K562 (cell line): ENCODE measurements around the gene MAGOHB. TPM values are rescaled to one million over a fixed set of nuclear protein-coding genes. Genes with fewer than 3 reads are reported as not detected.

Experiments used
- ATAC-seq: fragments of 200-7000 bp; cut with Tn5 transposase; 3 replicates; pipeline ENCODE4 v1.9.1; 2020; ENCODE audit warnings: moderate library complexity
- BruUV-seq: library from RNA; stranded (reverse); fragments of 400-500 nt; replicated peaks from 2 replicates; lab custom pipeline; 2021; lab: Mats Ljungman, UMichigan
- CTCF ChIA-PET: fragments of 300-600 bp; formaldehyde crosslinking; extraction: SDS; loops from one replicate; lab custom pipeline; 2021; ENCODE audit warnings: low intra/inter-chr PET ratio; lab: Yijun Ruan, JAX
- POLR2A ChIA-PET: fragments of 300-600, 350-650 bp; sonication (Branson Sonifier 250); formaldehyde crosslinking; extraction: SDS; loops from one replicate; lab custom pipeline; 2021; ENCODE audit warnings: antibody characterized with exemption, inconsistent platforms; lab: Yijun Ruan, JAX
- DNase-seq, 4 experiments: peaks; one replicate each; pipeline versions ENCODE4 v3.0.0 to v3.0.0-alpha.2; 2011 to 2018; ENCODE audit warnings: low spot score in 3 of 4, mixed read lengths in 3 of 4; ENCODE audit errors: extremely low read depth in 1 of 4
- FAIRE-seq: peaks from 2 replicates; lab custom pipeline; 2011; peaks lifted over from hg19 to GRCh38; lab: Jason Lieb, UNC
- H2AFZ ChIP-seq: 2 replicates; pipeline ENCODE4 v1.6.0; 2011; ENCODE audit warnings: low read depth, low read length, control low read depth, inconsistent platforms
- H3K27ac ChIP-seq: fragments of 200-600 bp; 3 replicates; pipeline ENCODE4 v1.8.0; 2011; ENCODE audit warnings: low read depth, mild to moderate bottlenecking, control low read depth, inconsistent platforms, low read length, moderate library complexity, mixed read lengths; ENCODE audit errors: extremely low read depth
- H3K27me3 ChIP-seq, 2 experiments: fragments of 300-600 bp in 1 of 2; 2 replicates in 1 of 2; 3 replicates in 1 of 2; pipeline versions ENCODE4 v1.6.0 to v1.8.0; 2011; ENCODE audit warnings: inconsistent platforms in 2 of 2, low read length in 2 of 2, mild to moderate bottlenecking in 1 of 2, mixed read lengths in 1 of 2, moderate library complexity in 1 of 2; ENCODE audit not compliant: control insufficient read depth in 2 of 2, insufficient read depth in 2 of 2
- H3K36me3 ChIP-seq: fragments of 300-600 bp; 3 replicates; pipeline ENCODE4 v1.8.0; 2011; ENCODE audit warnings: mild to moderate bottlenecking, low read length, inconsistent platforms; ENCODE audit not compliant: control insufficient read depth, insufficient read depth
- H3K4me1 ChIP-seq, 2 experiments: fragments of 200-600 bp in 1 of 2; replicated peaks in 1 of 2; 2 replicates in 1 of 2; 3 replicates in 1 of 2; pipeline versions ENCODE4 v1.5.1 to v1.8.0; 2011; ENCODE audit warnings: inconsistent platforms in 2 of 2, low read length in 2 of 2, mild to moderate bottlenecking in 1 of 2, mixed read lengths in 1 of 2, moderate library complexity in 1 of 2; ENCODE audit not compliant: control insufficient read depth in 2 of 2, insufficient read depth in 2 of 2
- H3K4me2 ChIP-seq: 2 replicates; pipeline ENCODE4 v1.6.1; 2011; ENCODE audit warnings: low read length, control low read depth, inconsistent platforms, mixed read lengths; ENCODE audit not compliant: insufficient read depth
- H3K4me3 ChIP-seq: fragments of 200-600 bp; sonication (generic), shearing (Covaris generic); 2 replicates; pipeline ENCODE4 v1.5.1; 2016; ENCODE audit warnings: control low read depth, inconsistent platforms
- H3K79me2 ChIP-seq: fragments of 200-600 bp; 3 replicates; pipeline ENCODE4 v1.8.0; 2011; ENCODE audit warnings: low read length, inconsistent platforms; ENCODE audit not compliant: control insufficient read depth, insufficient read depth
- H3K9ac ChIP-seq, 2 experiments: 2 replicates each; pipeline versions ENCODE4 v1.6.0 to v1.6.1; 2011; ENCODE audit warnings: low read depth in 2 of 2, low read length in 2 of 2, control low read depth in 1 of 2, inconsistent platforms in 1 of 2, mild to moderate bottlenecking in 1 of 2, mixed read lengths in 1 of 2; ENCODE audit not compliant: insufficient read depth in 1 of 2
- H3K9me1 ChIP-seq: one replicate; pipeline ENCODE4 v1.6.0; 2011; ENCODE audit warnings: inconsistent platforms, mild to moderate bottlenecking, low read length, moderate library complexity; ENCODE audit not compliant: control insufficient read depth, insufficient read depth
- H3K9me3 ChIP-seq: replicated peaks from 2 replicates; pipeline ENCODE4 v1.5.1; 2011; ENCODE audit warnings: low read depth, low read length, inconsistent platforms; ENCODE audit not compliant: control insufficient read depth, insufficient read depth
- H4K20me1 ChIP-seq: replicated peaks from 2 replicates; pipeline ENCODE4 v1.6.1; 2011; ENCODE audit warnings: low read length, inconsistent platforms, mixed read lengths; ENCODE audit not compliant: control insufficient read depth, insufficient read depth
- CBX2 ChIP-seq: fragments of 200-600 bp; sonication (generic); IDR thresholded peaks from one replicate; pipeline ENCODE4 v1.6.1; 2012; ENCODE audit warnings: mild to moderate bottlenecking, low read length, inconsistent platforms; ENCODE audit not compliant: insufficient read depth, poor library complexity, severe bottlenecking
- ELF4 ChIP-seq: fragments of 450-650 bp; formaldehyde crosslinking; IDR thresholded peaks from 2 replicates; pipeline ENCODE4 v1.4.0; 2022; ENCODE audit warnings: missing genetic modification characterization
- GTF2E2 ChIP-seq: fragments of 200-800 bp; sonication (Bioruptor generic); IDR thresholded peaks from 2 replicates; pipeline ENCODE4 v1.6.1; 2016; ENCODE audit warnings: missing genetic modification characterization, missing compliant biosample characterization
- MTA1 ChIP-seq: fragments of 450-650 bp; IDR thresholded peaks from 2 replicates; pipeline ENCODE4 v1.6.1; 2017; ENCODE audit warnings: borderline replicate concordance
- NFYB ChIP-seq: IDR thresholded peaks from 2 replicates; pipeline ENCODE4 v1.6.1; 2011; ENCODE audit warnings: mild to moderate bottlenecking, moderate library complexity; ENCODE audit not compliant: insufficient read length; ENCODE audit errors: extremely low read depth
- PREB ChIP-seq: sonication (generic); formaldehyde crosslinking; IDR thresholded peaks from 2 replicates; pipeline ENCODE4 v1.8.1; 2023; ENCODE audit warnings: mild to moderate bottlenecking, missing genetic modification reagents
- SIRT6 ChIP-seq: IDR thresholded peaks from one replicate; pipeline ENCODE4 v1.6.1; 2012; ENCODE audit warnings: low read depth, mild to moderate bottlenecking, control low read depth, inconsistent platforms, low read length, moderate library complexity
- SMARCE1 ChIP-seq: fragments of 450-650 bp; IDR thresholded peaks from 2 replicates; pipeline ENCODE4 v1.7.1; 2016; ENCODE audit warnings: mild to moderate bottlenecking
- TAF15 ChIP-seq: fragments of 200-400 bp; formaldehyde crosslinking; IDR thresholded peaks from 2 replicates; pipeline ENCODE4 v1.6.1; 2017; ENCODE audit warnings: mild to moderate bottlenecking, low read depth, low read length, moderate library complexity
- TARDBP ChIP-seq: fragments of 450-650 bp; IDR thresholded peaks from 2 replicates; pipeline ENCODE4 v1.6.1; 2016
- TCF7 ChIP-seq: sonication (generic); IDR thresholded peaks from 2 replicates; pipeline ENCODE4 v1.6.1; 2016; ENCODE audit warnings: antibody characterized with exemption, borderline replicate concordance
- TEAD2 ChIP-seq: fragments of 450-650 bp; IDR thresholded peaks from 2 replicates; pipeline ENCODE4 v1.6.1; 2016; ENCODE audit warnings: missing genetic modification characterization, control low read depth, missing compliant biosample characterization
- TOE1 ChIP-seq, 2 experiments: fragments of 450-650 bp in 1 of 2; sonication (generic) in 1 of 2; formaldehyde crosslinking in 1 of 2; IDR thresholded peaks; 2 replicates each; pipeline versions ENCODE4 v1.7.1 to v1.8.0; 2016 to 2022; ENCODE audit warnings: borderline replicate concordance in 2 of 2, mild to moderate bottlenecking in 2 of 2, antibody characterized with exemption in 1 of 2, inconsistent platforms in 1 of 2, low read depth in 1 of 2, missing genetic modification reagents in 1 of 2, moderate library complexity in 1 of 2
- TRIM28 ChIP-seq: fragments of 450-650 bp; IDR thresholded peaks from 2 replicates; pipeline ENCODE4 v1.6.1; 2017
- ZNF311 ChIP-seq: fragments of 250-450 bp; sonication (Bioruptor Pico); IDR thresholded peaks from 2 replicates; pipeline ENCODE4 v1.4.0; 2020; ENCODE audit warnings: mild to moderate bottlenecking, moderate library complexity
- ZNF316 ChIP-seq: fragments of 450-650 bp; IDR thresholded peaks from 2 replicates; pipeline ENCODE4 v1.6.1; 2016
- WGBS: fragments of 100-300 bp; shearing (Covaris generic); methylation state at CpG from one replicate; pipeline ENCODE4 v1.1.6; 2016; ENCODE audit warnings: low coverage, mixed read lengths; ENCODE audit not compliant: insufficient coverage; ENCODE audit errors: missing lambda C conversion rate; 5-methylcytosine and 5-hydroxymethylcytosine counted together
- in situ Hi-C: fragments of 300-500 bp; cut with MboI; formaldehyde crosslinking; loops from 4 replicates; pipeline ENCODE4 v1.15.0; 2018; ENCODE audit warnings: inconsistent platforms, mixed read lengths
- intact Hi-C: fragments of 100-400 bp; cut with micrococcal nuclease; formaldehyde crosslinking; loops from 2 replicates; pipeline ENCODE4 v1.14.2; 2022
- polyA plus RNA-seq, 8 experiments: library from polyadenylated mRNA; depleted of rRNA in 4 of 8; stranded (reverse) in 5 of 8; unstranded in 3 of 8; fragments of >200 nt; fragmentation: Nextera tagmentation in 2 of 8; fragmentation: Illumina TruSeq in 1 of 8; extraction: Ambion mirVana in 2 of 8; extraction: Trizol in 1 of 8; gene quantifications; 2 replicates each; pipeline versions ENCODE4 v1.2.1 to v1.2.3, GENCODE V29; 2011 to 2014; ENCODE audit warnings: inconsistent platforms in 1 of 8, missing spikeins in 1 of 8
- total RNA-seq, 7 experiments: library from RNA; depleted of rRNA in 6 of 7; stranded (reverse); fragments of >200 nt in 6 of 7; fragmentation: Illumina TruSeq in 2 of 7; extraction: Trizol in 2 of 7; gene quantifications; 2 replicates each; pipeline versions ENCODE4 v1.2.1 to v1.2.3, GENCODE V29; 2011 to 2021; ENCODE audit warnings: low replicate concordance in 1 of 7
- TF ChIP-seq, protein P1 (sequence below): fragments of 450-650 bp; IDR thresholded peaks from 2 replicates; pipeline ENCODE4 v1.6.1; 2018; ENCODE audit not compliant: partially characterized antibody

Gene MAGOHB
- total and polyA plus RNA-seq, 9 of the 15 experiments (the other 6 are each of a cell fraction or from before 2014, with no cell fraction given): 34.5 to 177 (median 85.4) TPM

DNA sequence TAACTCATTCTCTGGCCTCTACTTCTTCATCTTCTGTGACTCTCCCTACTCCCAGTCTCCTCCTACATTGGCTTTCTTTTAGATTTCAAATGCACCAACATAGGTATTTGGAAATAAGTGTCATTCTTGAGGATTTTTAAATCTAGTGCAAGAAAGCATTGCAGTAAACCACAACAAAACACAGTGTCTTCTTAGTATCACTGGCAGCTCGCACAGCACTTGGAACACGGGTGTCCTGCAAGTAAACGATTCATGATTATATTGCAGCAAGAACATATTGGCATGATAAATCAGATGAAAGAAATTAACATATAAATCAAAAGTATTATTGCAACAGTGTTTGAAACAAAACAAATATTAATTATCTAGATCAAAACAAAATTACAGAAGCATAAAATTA is 45.6 kb downstream of the MAGOHB start (continued):
- TF ChIP-seq ZNF311 (no peak), ZNF316 (no peak), NFYB (no peak), TAF15 (no peak), GTF2E2 (tag) (no peak), SIRT6 (no peak)
- TF ChIP-seq, protein P1, sequence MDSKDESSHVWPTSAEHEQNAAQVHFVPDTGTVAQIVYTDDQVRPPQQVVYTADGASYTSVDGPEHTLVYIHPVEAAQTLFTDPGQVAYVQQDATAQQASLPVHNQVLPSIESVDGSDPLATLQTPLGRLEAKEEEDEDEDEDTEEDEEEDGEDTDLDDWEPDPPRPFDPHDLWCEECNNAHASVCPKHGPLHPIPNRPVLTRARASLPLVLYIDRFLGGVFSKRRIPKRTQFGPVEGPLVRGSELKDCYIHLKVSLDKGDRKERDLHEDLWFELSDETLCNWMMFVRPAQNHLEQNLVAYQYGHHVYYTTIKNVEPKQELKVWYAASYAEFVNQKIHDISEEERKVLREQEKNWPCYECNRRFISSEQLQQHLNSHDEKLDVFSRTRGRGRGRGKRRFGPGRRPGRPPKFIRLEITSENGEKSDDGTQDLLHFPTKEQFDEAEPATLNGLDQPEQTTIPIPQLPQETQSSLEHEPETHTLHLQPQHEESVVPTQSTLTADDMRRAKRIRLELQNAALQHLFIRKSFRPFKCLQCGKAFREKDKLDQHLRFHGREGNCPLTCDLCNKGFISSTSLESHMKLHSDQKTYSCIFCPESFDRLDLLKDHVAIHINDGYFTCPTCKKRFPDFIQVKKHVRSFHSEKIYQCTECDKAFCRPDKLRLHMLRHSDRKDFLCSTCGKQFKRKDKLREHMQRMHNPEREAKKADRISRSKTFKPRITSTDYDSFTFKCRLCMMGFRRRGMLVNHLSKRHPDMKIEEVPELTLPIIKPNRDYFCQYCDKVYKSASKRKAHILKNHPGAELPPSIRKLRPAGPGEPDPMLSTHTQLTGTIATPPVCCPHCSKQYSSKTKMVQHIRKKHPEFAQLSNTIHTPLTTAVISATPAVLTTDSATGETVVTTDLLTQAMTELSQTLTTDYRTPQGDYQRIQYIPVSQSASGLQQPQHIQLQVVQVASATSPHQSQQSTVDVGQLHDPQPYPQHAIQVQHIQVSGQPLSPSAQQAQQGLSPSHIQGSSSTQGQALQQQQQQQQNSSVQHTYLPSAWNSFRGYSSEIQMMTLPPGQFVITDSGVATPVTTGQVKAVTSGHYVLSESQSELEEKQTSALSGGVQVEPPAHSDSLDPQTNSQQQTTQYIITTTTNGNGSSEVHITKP: no peak
- TF ChIP-seq, all 486 proteins: peak for 0

- H3K36me3 ChIP-seq: no peaks in the 10 kb centered on the region
- H3K4me3 ChIP-seq: no peak overlapping the region
- no peak for ATAC-seq
- no peak for TF ChIP-seq SMARCE1
- TF ChIP-seq PREB (CRISPR knock-in tag): no peak
- no peak for TF ChIP-seq TRIM28
- TF ChIP-seq MTA1: no peak
- no peak for TF ChIP-seq TARDBP
- no peak for TF ChIP-seq CBX2
- TF ChIP-seq ELF4: no peak
- TF ChIP-seq TEAD2 (tag): no peak
- no peak for TF ChIP-seq TOE1 (IDR thresholded peaks at IDR 0.05; ENCODE audit: borderline replicate concordance)
- TF ChIP-seq TOE1 (CRISPR knock-in tag; IDR thresholded peaks at IDR 0.05; ENCODE audit: borderline replicate concordance, low read depth): no peak
- TF ChIP-seq TCF7: no peak
- no peak for FAIRE-seq
- DNase-seq: no peak
- no peak overlapping the region for H3K9ac ChIP-seq
- no peaks in the 10 kb centered on the region for H3K79me2 ChIP-seq
- 3% methylated on average over 3 of the region's 3 CpGs for WGBS
- intact Hi-C loops: loop anchor here (2.0 to 5.0 kb wide), 2 partner anchors 108 to 329 kb away; partner anchors contain the start of gene STYK1
- no peaks in the 10 kb centered on the region for H3K27me3 ChIP-seq
- H4K20me1 ChIP-seq: no peaks in the 10 kb centered on the region
- no peaks in the 10 kb centered on the region for H3K9me1 ChIP-seq
- H3K9me3 ChIP-seq: no peaks in the 10 kb centered on the region
- BruUV-seq: no TSS peak
- H2AFZ ChIP-seq: no peak overlapping the region
- POLR2A ChIA-PET: no interaction called here
- in situ Hi-C loops: loop anchor here (10.0 kb wide), 1 partner anchor 329 kb away; no protein-coding TSS in a partner anchor
- CTCF ChIA-PET: no interaction called here
- no peak overlapping the region for H3K4me2 ChIP-seq
- H3K4me1 ChIP-seq: no peaks in the 10 kb centered on the region
- no peak overlapping the region for H3K27ac ChIP-seq
Measured at GRCh38 chr12:10563966-10564365, 49.4 kb downstream of the MAGOHB start.
